ENCODE measurements around the gene PCGF2. TPM values are rescaled to one million over a fixed set of nuclear protein-coding genes. Genes with fewer than 3 reads are reported as not detected.

PCGF2 gene
- total and polyA plus RNA-seq, 2 of the 8 experiments (the other 6 are each of a cell fraction or from before 2014, with no cell fraction given): 42.1 to 93.3 TPM

GRCh38 chr17:38709864-38710603 lies 38.1 kb downstream of the PCGF2 start (continued):
- TF ChIP-seq TAF1 (IDR thresholded peaks at IDR 0.05; ENCODE audit: low read depth, low read length) (no peak), RAD21 (IDR thresholded peaks at IDR 0.05 in 1 of 2, conservative IDR thresholded peaks at IDR 0.05 in 1 of 2; ENCODE audit: low read depth in 2 of 2, low read length in 2 of 2) (no peak), SRF (IDR thresholded peaks at IDR 0.05; ENCODE audit: low read depth, low read length) (no peak), FOSL1 (IDR thresholded peaks at IDR 0.05; ENCODE audit: insufficient read depth, low read depth, low read length) (no peak)
